Measurements from ENCODE around the gene ZSCAN26.

ZSCAN26 gene

GRCh38 chr6:28224131-28225055 lies 42.5 kb upstream of the ZSCAN26 start:
- H3K4me3 ChIP-seq (ENCODE audit: low read depth, low read length) = peak overlapping the region; percentile 72
- H3K27me3 ChIP-seq (ENCODE audit: insufficient read depth, low read depth, severe bottlenecking) = no peaks in the 10 kb centered on the region

GRCh38 chr6:28225056-28225834 lies 41.7 kb upstream of the ZSCAN26 start, which contains the start of gene ZSCAN9:
ZSCAN9 (plus strand) TSS chr6:28225275; CDS start chr6:28227085, 1,810 bp downstream.
- DNase-seq = peak; percentile 97
- Histone ChIP-seq H3K36me3 (peaks cover 41% of the 10 kb centered on the region), H3K27me3 (ENCODE audit: insufficient read depth, low read depth, severe bottlenecking) (no peaks in the 10 kb centered on the region), H3K27ac (peak within 1 kb of the TSS; percentile 78), H3K4me3 (ENCODE audit: low read depth, low read length) (peak within 1 kb of the TSS; percentile 72), H3K9me3 (ENCODE audit: severe bottlenecking) (no peaks in the 10 kb centered on the region)
- TF ChIP-seq CTCF (IDR thresholded peaks at IDR 0.05; ENCODE audit: low read depth, low read length) = no peak

More at GRCh38 chr6:28224131-28225055, 42.5 kb upstream of the ZSCAN26 start:
- H3K27ac ChIP-seq = peak overlapping the region; percentile 78
- TF ChIP-seq CTCF (IDR thresholded peaks at IDR 0.05; ENCODE audit: low read depth, low read length) = no peak
- no peak for DNase-seq
- H3K9me3 ChIP-seq (ENCODE audit: severe bottlenecking) = no peaks in the 10 kb centered on the region
- H3K36me3 ChIP-seq = peaks cover 33% of the 10 kb centered on the region

- TF ChIP-seq CTCF (IDR thresholded peaks at IDR 0.05; ENCODE audit: low read depth, low read length) = no peak
- peaks cover 54% of the 10 kb centered on the region for H3K36me3 ChIP-seq
- no peaks in the 10 kb centered on the region for H3K27me3 ChIP-seq (ENCODE audit: insufficient read depth, low read depth, severe bottlenecking)
- H3K4me3 ChIP-seq (ENCODE audit: low read depth, low read length) = no peak overlapping the region
- no peaks in the 10 kb centered on the region for H3K9me3 ChIP-seq (ENCODE audit: severe bottlenecking)
- H3K27ac ChIP-seq = no peak overlapping the region
- DNase-seq = no peak
These were observed 40.5 kb upstream of the ZSCAN26 start for GRCh38 chr6:28226460-28226859.

GRCh38 chr6:28232785-28233184 lies 34.2 kb upstream of the ZSCAN26 start:
- no peak for DNase-seq
- no peak for TF ChIP-seq CTCF (IDR thresholded peaks at IDR 0.05; ENCODE audit: low read depth, low read length)
- H3K9me3 ChIP-seq (ENCODE audit: severe bottlenecking) = no peaks in the 10 kb centered on the region
- H3K27me3 ChIP-seq (ENCODE audit: insufficient read depth, low read depth, severe bottlenecking) = no peaks in the 10 kb centered on the region
- peaks cover 67% of the 10 kb centered on the region for H3K36me3 ChIP-seq
- H3K27ac ChIP-seq = no peak overlapping the region
- no peak overlapping the region for H3K4me3 ChIP-seq (ENCODE audit: low read depth, low read length)

- no peak for DNase-seq
- Histone ChIP-seq H3K36me3 (peaks cover 38% of the 10 kb centered on the region), H3K9me3 (ENCODE audit: severe bottlenecking) (no peaks in the 10 kb centered on the region), H3K27ac (no peak overlapping the region), H3K27me3 (ENCODE audit: insufficient read depth, low read depth, severe bottlenecking) (no peaks in the 10 kb centered on the region), H3K4me3 (ENCODE audit: low read depth, low read length) (no peak overlapping the region)
- TF ChIP-seq CTCF (IDR thresholded peaks at IDR 0.05; ENCODE audit: low read depth, low read length) = no peak
These were observed 31.0 kb upstream of the ZSCAN26 start for GRCh38 chr6:28235912-28236452.

Measured in WERI-Rb-1 (cell line).